Fibroblast of the conjunctiva (primary cell): ENCODE data around the gene CENPO.
"Not testable (repeated sequence)": the region's sequence is repeated elsewhere in the genome, so short reads cannot be mapped to it uniquely, and the experiment has no call there.

Experiments used
- DNase-seq: peaks from one replicate; pipeline ENCODE4 v3.0.0-alpha.2; 2010; ENCODE audit warnings: low read depth

The CENPO gene

GRCh38 chr2:24788816-24789215, 4.4 kb upstream of the CENPO start:
- no peak for DNase-seq

GRCh38 chr2:24791452-24791851, 1.8 kb upstream of the CENPO start:
- no peak for DNase-seq

DNA sequence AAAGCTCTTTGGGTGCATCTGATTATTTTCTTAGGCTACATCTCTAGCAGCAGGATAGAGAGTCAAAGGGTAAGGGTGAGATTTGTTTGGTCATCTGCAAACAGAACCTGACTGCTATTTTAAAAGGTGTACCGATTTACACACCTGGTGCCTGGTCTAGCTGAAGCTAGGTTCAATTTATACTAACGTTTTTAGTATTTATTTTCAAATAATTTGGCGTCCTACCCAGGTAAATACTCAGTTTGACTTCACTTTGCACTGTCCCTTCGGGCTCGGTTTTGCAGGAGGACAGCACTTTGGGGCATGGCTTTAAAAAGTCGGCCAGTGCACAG, 717 bp upstream of the CENPO start:
- DNase-seq = no peak

GRCh38 chr2:24793761-24794435, 673 bp downstream of the CENPO start:
- DNase-seq = no peak

- no peak for DNase-seq
Observed at GRCh38 chr2:24797644-24798043, 4.4 kb downstream of the CENPO start.

DNA sequence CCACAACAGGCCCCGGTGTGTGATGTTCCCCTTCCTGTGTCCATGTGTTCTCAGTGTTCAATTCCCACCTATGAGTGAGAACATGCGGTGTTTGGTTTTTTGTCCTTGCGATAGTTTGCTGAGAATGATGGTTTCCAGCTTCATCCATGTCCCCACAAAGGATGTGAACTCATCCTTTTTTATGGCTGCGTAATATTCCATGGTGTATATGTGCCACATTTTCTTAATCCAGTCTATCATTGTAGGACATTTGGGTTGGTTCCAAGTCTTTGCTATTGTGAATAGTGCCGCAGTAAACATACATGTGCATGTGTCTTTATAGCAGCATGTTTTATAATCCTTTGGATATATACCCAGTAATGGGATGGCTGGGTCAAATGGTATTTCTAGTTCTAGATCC, 7.3 kb downstream of the CENPO start:
- DNase-seq = not testable (repeated sequence)

DNA sequence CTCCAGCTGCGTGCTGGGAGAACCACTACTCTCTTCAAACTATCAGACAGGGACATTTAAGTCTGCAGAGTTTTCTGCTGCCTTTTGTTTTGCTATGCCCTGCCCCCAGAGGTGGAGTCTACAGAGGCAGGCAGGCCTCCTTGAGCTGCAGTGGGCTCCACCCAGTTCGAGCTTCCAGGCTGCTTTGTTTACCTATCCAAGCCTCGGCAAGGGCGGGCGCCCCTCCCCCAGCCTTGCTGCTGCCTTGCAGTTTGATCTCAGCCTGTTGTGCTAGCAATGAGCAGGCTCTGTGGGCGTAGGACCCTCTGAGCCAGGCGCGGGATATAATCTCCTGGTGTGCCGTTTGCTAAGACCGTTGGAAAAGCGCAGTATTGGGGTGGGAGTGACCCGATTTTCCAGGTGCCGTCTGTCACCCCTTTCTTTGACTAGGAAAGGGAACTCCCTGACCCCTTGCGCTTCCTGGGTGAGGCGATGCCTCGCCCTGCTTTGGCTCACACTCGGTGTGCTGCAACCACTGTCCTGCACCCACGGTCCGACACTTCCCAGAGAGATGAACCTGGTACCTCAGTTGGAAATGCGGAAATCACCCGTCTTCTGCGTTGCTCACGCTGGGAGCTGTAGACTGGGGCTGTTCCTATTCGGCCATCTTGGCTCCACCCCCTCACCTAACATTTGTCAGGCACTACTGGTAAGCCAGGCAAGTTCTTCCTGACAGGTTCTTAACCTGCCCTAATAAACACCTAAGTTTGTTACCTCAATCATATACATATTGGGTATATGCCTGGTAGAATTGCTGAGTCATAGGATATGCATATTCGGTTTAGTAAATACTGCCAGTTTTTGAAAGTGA, 12.8 kb downstream of the CENPO start:
- not testable (repeated sequence) for DNase-seq

GRCh38 chr2:24806661-24807036, 13.4 kb downstream of the CENPO start:
- DNase-seq = no peak

DNA sequence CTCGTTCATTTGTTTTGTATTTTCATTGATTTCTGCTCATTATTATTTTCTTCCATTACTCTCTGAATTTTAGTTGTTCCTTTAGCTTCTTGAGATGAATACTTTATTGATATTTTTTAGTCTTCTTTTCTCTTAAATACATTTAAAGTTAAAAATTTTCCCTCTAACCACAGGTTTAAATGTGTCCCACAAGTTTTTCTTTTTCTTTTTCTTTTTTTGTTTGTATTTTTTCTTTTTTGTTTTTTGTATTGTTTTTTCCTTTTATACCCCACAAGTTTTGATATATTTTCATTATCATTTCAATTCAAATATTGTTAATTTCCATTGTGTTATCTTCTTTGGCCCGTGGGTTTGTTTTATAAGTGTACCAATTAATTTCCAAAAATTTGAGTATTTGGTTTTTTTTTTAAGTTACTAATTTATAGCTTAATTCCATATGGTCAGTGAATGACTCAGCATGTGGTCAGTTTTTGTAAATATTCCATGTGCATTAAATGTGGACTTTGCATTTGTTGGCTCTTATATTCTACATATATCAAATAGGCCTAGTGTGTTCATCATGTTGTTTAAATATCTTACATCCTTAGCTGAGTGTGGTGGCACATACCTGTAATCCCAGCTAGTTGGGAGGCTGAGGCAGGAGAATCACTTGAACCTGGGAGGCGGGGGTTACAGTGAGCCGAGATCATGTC, 16.2 kb downstream of the CENPO start:
- DNase-seq = no peak

DNA sequence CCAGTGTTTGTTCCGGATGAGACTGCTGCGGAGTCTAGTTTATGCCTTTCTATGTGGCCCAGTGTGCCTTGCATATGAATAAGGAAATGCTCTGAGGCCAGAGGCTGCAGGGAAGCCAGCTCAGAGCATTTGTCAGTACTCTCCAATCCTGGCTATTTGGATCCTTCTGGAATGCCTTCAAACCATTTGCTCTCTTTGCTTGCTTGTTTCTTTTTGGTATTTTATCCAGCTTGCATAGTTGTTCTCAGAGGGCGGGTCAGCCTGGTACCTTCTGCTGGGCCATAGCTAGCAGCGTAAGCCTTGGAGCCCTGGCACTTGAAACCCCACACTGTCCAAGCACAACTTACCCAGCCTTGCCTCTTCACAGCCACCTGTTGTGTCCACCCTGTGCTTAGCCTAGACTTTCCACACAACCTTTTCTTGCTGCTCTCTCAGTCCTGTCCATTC, 20.5 kb downstream of the CENPO start:
- DNase-seq = no peak

DNA sequence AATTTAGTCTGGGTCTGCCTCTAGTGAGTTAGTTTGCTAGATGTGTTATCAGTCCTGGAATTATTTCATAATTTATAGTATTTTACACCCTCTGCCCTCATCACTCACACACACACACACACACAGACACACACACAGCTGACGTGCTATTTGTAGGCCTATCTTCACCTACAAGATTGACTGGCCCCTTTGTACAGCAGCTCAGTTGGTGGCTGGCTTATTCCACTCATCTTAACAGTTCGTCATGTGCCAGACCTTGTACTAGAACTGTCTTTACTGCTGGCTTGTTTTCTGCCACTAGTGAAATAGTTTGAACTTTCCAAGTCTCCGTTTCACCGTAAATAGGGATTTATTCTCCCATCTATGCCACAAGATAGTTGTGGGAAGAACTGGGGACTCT, 21.3 kb downstream of the CENPO start:
- DNase-seq = no peak

- no peak for DNase-seq
Observed at GRCh38 chr2:24815171-24815570, 21.9 kb downstream of the CENPO start.

DNA sequence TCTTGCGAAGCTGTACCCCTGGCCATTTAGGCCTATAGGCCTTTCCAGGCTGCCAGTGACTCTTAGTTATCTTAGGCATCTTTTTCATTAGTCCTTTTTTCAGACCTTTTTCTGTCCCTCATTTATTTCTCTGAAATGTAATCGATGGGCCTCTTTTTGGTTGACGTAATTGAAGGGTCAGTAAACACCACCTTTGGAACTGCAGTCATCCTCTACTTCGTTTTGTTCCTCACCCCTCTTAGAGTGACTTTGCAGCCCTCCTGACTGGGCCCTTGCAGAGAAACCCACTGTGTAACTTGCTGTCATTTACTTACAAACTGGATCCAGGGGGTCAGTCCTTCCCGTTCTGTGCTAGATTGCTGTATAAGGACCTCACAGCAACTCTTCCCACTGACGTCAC, 23.2 kb downstream of the CENPO start:
- DNase-seq = no peak

- peak; percentile 30 for DNase-seq
Observed at GRCh38 chr2:24816884-24817283, 23.7 kb downstream of the CENPO start.

GRCh38 chr2:24818721-24819167, 25.5 kb downstream of the CENPO start:
- no peak for DNase-seq

- no peak for DNase-seq
Observed at GRCh38 chr2:24819442-24820174, 26.4 kb downstream of the CENPO start.

DNA sequence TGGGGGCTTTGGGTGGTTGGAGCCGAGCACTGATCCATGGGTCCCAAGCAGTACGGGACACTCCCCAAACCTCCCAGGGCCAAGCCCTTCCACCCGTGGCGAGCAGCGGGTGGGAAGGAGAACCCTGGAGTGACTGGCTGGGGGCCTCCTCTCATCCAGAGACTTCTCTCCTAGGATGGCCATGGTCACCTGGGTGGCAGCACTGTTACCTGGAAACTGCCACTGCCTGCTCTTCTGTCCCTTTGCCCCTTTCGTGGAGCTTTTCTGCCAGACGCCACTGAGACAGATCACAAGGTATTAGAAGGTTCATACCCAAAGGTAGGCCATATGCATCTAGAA, 26.9 kb downstream of the CENPO start:
- no peak for DNase-seq

DNA sequence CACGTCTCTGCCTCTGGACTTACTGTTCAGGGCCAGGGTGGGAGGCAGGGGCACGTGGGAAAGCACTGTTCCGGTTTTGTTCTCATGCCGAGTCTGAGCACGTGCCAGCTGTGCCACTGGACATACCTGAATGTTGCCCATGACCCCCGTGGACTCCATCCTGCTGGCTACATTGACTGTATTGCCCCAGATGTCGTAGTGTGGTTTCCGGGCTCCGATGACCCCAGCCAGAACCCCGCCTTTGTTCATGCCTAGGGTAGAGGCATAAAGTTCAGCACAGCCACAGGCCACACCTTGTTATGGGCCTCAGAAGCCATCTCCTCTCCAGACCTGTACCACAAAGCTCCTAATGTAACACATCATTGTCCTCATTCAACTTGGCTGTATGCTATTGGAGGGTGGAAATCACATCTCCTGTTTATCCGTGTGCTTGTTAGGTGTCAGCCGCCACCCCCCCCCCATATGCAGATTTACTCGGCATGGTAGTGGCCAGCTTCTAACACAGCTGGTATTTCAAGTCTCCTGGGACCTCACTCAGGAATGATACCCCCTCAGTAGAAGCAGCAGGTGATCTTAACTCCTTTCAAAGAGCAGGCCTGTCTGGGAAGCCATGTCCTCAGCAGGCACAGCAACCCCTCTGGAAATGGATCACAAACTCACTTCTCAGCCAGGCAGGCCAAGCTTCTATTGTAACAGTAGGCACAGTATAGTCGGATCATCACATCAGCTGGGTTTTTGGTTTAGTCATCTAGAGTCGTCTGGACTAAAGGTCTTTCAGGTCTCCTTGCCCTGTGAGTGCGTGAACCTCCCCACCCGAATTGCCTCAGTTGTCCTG, 27.6 kb downstream of the CENPO start:
- no peak for DNase-seq

GRCh38 chr2:24821433-24821891, 28.2 kb downstream of the CENPO start:
- no peak for DNase-seq

DNA sequence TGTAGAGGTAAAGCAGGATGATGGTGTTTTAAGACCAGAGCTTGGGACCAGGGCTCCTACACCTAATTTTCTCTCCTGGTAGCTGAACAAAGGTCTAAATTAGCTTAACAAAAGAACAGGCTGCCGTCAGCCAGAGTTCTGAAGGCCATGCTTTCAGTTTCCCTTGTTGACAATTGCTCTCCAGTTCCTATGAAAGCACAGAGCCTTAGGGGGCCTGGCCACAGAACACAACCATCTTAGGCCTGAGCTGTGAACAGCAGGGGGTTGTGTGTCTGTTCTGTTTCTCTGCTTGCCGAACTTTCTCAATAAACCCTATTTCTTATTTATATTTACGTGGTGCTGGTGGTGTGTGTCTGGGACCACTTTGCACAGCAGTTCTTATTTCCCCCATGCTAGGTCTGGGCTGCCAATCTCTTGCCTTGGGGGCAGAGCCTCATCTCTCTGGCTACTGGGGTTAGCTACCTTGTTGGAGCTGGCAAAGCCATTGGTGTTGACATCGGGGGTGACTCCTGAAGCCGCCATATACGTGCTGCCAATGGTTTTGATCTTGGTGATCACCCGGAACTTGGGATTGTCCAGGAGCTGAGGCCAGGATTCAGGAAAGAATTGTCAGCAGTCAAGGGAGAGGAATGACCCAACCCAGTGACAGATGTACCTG, 29.0 kb downstream of the CENPO start:
- no peak for DNase-seq

DNA sequence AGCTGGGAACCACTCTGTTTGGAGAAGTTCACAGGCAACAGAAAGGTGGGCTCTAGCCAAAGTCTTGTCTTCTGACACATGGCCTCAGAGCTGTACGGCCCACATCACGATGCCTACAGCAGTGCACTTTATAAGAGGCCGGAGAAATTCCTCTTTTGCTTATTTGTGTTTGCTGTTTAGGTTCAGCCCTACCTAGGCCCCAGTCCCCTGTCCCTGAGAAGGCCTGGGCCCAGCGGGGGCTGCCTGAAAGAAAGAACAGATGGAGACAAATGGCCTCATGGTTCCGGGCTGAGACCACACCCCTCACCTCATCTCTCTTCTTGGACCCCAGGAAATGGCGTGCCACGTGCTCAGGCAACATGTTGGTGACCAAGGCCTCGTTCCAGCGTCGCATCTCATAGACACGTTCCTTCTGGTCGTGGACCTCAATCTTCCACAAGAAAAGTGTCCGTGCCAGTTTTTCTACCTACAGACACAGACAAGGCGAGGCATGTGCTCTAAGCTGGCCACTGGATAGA, 30.9 kb downstream of the CENPO start:
- no peak for DNase-seq
